HEK293 (cell line): ENCODE data around the gene INSM1.

Source experiments
- KLF1 ChIP-seq: fragments of 450-650 bp; formaldehyde crosslinking; IDR thresholded peaks from 2 replicates; pipeline ENCODE4 v1.5.1; 2016; ENCODE audit warnings: missing biosample characterization, missing genetic modification characterization
- KLF16 ChIP-seq: fragments of 450-650 bp; formaldehyde crosslinking; IDR thresholded peaks from 2 replicates; pipeline ENCODE4 v1.5.1; 2017; ENCODE audit warnings: missing biosample characterization, missing genetic modification characterization
- RBAK ChIP-seq: fragments of 450-650 bp; formaldehyde crosslinking; IDR thresholded peaks from 2 replicates; pipeline ENCODE4 v1.5.1; 2016; ENCODE audit warnings: missing biosample characterization, missing genetic modification characterization
- WT1 ChIP-seq: fragments of 450-650 bp; formaldehyde crosslinking; IDR thresholded peaks from 2 replicates; pipeline ENCODE4 v1.5.1; 2016; ENCODE audit warnings: missing biosample characterization, missing genetic modification characterization
- YY1 ChIP-seq: fragments of 450-650 bp; formaldehyde crosslinking; IDR thresholded peaks from 2 replicates; pipeline ENCODE4 v1.5.1; 2018; ENCODE audit warnings: missing biosample characterization, missing genetic modification characterization
- ZBTB1 ChIP-seq: fragments of 450-650 bp; formaldehyde crosslinking; IDR thresholded peaks from 2 replicates; pipeline ENCODE4 v1.5.1; 2016; ENCODE audit warnings: missing biosample characterization, missing genetic modification characterization
- ZNF2 ChIP-seq: fragments of 450-650 bp; formaldehyde crosslinking; IDR thresholded peaks from 2 replicates; pipeline ENCODE4 v1.5.1; 2016; ENCODE audit warnings: missing biosample characterization, missing genetic modification characterization
- ZNF239 ChIP-seq: fragments of 450-650 bp; formaldehyde crosslinking; IDR thresholded peaks from 2 replicates; pipeline ENCODE4 v1.5.1; 2016; ENCODE audit warnings: missing biosample characterization, missing genetic modification characterization
- ZNF274 ChIP-seq, 2 experiments: fragments of 200-500 bp in 1 of 2; fragments of 450-650 bp in 1 of 2; sonication (Bioruptor generic) in 1 of 2; formaldehyde crosslinking in 1 of 2; IDR thresholded peaks; 2 replicates each; pipeline versions ENCODE4 v1.5.1 to v1.6.1; 2014 to 2016; ENCODE audit warnings: borderline replicate concordance in 1 of 2, inconsistent platforms in 1 of 2, low read length in 1 of 2, missing biosample characterization in 1 of 2, missing genetic modification characterization in 1 of 2
- ZNF37A ChIP-seq: fragments of 450-650 bp; IDR thresholded peaks from 2 replicates; pipeline ENCODE4 v1.5.1; 2018; ENCODE audit warnings: missing biosample characterization, missing genetic modification characterization
- ZNF391 ChIP-seq: fragments of 450-650 bp; formaldehyde crosslinking; IDR thresholded peaks from 2 replicates; pipeline ENCODE4 v1.5.1; 2016; ENCODE audit warnings: low read depth, missing biosample characterization, missing genetic modification characterization, borderline replicate concordance
- ZNF416 ChIP-seq: fragments of 450-650 bp; formaldehyde crosslinking; IDR thresholded peaks from 2 replicates; pipeline ENCODE4 v1.5.1; 2016; ENCODE audit warnings: missing biosample characterization, missing genetic modification characterization
- ZNF530 ChIP-seq: fragments of 450-650 bp; formaldehyde crosslinking; IDR thresholded peaks from 2 replicates; pipeline ENCODE4 v1.5.1; 2016; ENCODE audit warnings: low read depth, missing biosample characterization, missing genetic modification characterization
- ZNF560 ChIP-seq: fragments of 450-650 bp; formaldehyde crosslinking; IDR thresholded peaks from 2 replicates; pipeline ENCODE4 v1.5.1; 2017; ENCODE audit warnings: missing biosample characterization, missing genetic modification characterization, borderline replicate concordance
- ZNF571 ChIP-seq: fragments of 450-650 bp; formaldehyde crosslinking; IDR thresholded peaks from 2 replicates; pipeline ENCODE4 v1.5.0; 2017; ENCODE audit warnings: missing biosample characterization, missing genetic modification characterization
- ZNF596 ChIP-seq: fragments of 450-650 bp; IDR thresholded peaks from 2 replicates; pipeline ENCODE4 v1.5.0; 2018; ENCODE audit warnings: missing biosample characterization, mild to moderate bottlenecking, missing genetic modification characterization, moderate library complexity
- ZNF629 ChIP-seq: fragments of 450-650 bp; formaldehyde crosslinking; IDR thresholded peaks from 2 replicates; pipeline ENCODE4 v1.5.1; 2017; ENCODE audit warnings: missing biosample characterization, missing genetic modification characterization
- ZNF701 ChIP-seq: fragments of 450-650 bp; formaldehyde crosslinking; IDR thresholded peaks from 2 replicates; pipeline ENCODE4 v1.5.1; 2016; ENCODE audit warnings: missing biosample characterization, missing genetic modification characterization
- ZNF747 ChIP-seq: fragments of 450-650 bp; formaldehyde crosslinking; IDR thresholded peaks from 2 replicates; pipeline ENCODE4 v1.5.1; 2016; ENCODE audit warnings: missing biosample characterization, missing genetic modification characterization
- ZNF785 ChIP-seq: fragments of 450-650 bp; formaldehyde crosslinking; IDR thresholded peaks from 2 replicates; pipeline ENCODE4 v1.5.1; 2016; ENCODE audit warnings: missing biosample characterization, missing genetic modification characterization
- ZNF837 ChIP-seq: fragments of 450-650 bp; formaldehyde crosslinking; IDR thresholded peaks from 2 replicates; pipeline ENCODE4 v1.5.1; 2016; ENCODE audit warnings: missing biosample characterization, missing genetic modification characterization
- ZSCAN30 ChIP-seq: fragments of 450-650 bp; IDR thresholded peaks from 2 replicates; pipeline ENCODE4 v1.5.1; 2018; ENCODE audit warnings: missing biosample characterization, mild to moderate bottlenecking, missing genetic modification characterization, moderate library complexity
- TF ChIP-seq, protein P1 (sequence below): fragments of 450-650 bp; formaldehyde crosslinking; IDR thresholded peaks from 2 replicates; pipeline ENCODE4 v1.5.1; 2016; ENCODE audit warnings: missing biosample characterization, missing genetic modification characterization, low read depth
- TF ChIP-seq, protein P2 (sequence below): fragments of 450-650 bp; formaldehyde crosslinking; conservative IDR thresholded peaks from 2 replicates; pipeline ENCODE4 v1.5.1; 2016; ENCODE audit warnings: low read depth, missing biosample characterization, missing genetic modification characterization
- TF ChIP-seq, protein P3 (sequence below): fragments of 450-650 bp; formaldehyde crosslinking; IDR thresholded peaks from 2 replicates; pipeline ENCODE4 v1.5.1; 2016; ENCODE audit warnings: missing biosample characterization, missing genetic modification characterization
- TF ChIP-seq, protein P4 (sequence below): fragments of 450-650 bp; formaldehyde crosslinking; IDR thresholded peaks from 2 replicates; pipeline ENCODE4 v1.5.1; 2017; ENCODE audit warnings: missing biosample characterization, mild to moderate bottlenecking, missing genetic modification characterization, moderate library complexity
- TF ChIP-seq, protein P5 (sequence below): fragments of 450-650 bp; formaldehyde crosslinking; IDR thresholded peaks from 2 replicates; pipeline ENCODE4 v1.5.1; 2016; ENCODE audit warnings: missing biosample characterization, missing genetic modification characterization
- TF ChIP-seq, protein P6 (sequence below): fragments of 450-650 bp; formaldehyde crosslinking; IDR thresholded peaks from 2 replicates; pipeline ENCODE4 v1.5.1; 2016; ENCODE audit warnings: missing biosample characterization, missing genetic modification characterization

The INSM1 gene

DNA sequence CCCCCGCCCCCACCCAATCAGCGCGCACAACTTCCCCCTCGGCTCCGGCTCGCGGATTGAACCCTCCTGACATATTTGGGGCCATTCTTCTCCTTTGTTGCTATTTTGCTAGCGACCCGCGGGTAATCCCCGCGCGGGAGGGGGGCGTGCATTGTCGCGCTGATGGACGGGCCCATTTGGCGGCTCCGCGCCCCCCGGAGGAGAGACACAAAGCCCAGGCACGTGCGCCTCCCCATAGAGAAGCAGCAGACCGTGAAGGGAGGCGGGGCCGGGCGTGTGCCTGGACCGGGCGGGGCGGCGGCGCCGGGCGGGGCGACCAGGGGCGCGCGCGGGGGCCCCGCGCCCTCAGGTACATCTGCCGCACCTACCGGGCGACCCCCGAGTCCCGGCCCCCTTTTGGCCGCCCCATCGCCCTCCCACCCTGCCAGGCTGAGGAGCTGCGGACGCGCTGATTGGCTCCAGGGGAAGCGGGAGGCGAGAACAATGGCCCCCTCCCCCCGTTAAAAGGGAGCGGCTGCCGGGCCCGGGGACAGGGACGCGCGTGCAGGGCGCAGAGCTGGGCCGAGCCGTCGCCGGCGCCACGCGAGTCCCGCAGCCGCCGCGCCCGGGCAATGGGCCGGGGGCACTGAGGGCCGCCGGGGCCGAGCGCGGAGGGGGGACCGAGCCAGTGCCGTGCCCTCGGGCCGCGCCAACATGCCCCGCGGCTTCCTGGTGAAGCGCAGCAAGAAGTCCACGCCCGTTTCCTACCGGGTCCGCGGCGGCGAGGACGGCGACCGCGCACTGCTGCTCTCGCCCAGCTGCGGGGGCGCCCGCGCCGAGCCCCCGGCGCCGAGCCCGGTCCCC is at the start of gene INSM1 (continued):
- TF ChIP-seq ZNF391 (no peak), ZNF701 (tag by site-specific recombination) (no peak), WT1 (tag by site-specific recombination) (peak; percentile 66; the same call in 1 of the 2 replicates), ZNF530 (tag by site-specific recombination) (no peak), ZNF37A (tag by site-specific recombination) (no peak), ZSCAN30 (tag by site-specific recombination) (no peak), ZNF785 (tag by site-specific recombination) (no peak), ZNF560 (no peak), ZNF596 (tag by site-specific recombination) (no peak), KLF16 (tag by site-specific recombination) (no peak), YY1 (tag by site-specific recombination) (no peak; the same call in 1 of the 2 replicates), ZNF239 (tag by site-specific recombination) (no peak), ZNF416 (tag by site-specific recombination) (0 out of 2 replicates have a peak, but pooled peaks have one; percentile 42), ZNF747 (no peak), ZNF571 (tag by site-specific recombination) (no peak), ZNF837 (tag by site-specific recombination) (no peak), ZNF629 (tag by site-specific recombination) (0 out of 2 replicates have a peak, but pooled peaks have one; percentile 20), ZBTB1 (no peak), ZNF2 (no peak), KLF1 (tag by site-specific recombination) (peak; percentile 92), ZNF274 (IDR thresholded peaks at IDR 0.05; ENCODE audit: low read length) (no peak), ZNF274 (tag by site-specific recombination; IDR thresholded peaks at IDR 0.05; ENCODE audit: borderline replicate concordance) (no peak), RBAK (tag by site-specific recombination) (no peak)
- TF ChIP-seq, protein P1, sequence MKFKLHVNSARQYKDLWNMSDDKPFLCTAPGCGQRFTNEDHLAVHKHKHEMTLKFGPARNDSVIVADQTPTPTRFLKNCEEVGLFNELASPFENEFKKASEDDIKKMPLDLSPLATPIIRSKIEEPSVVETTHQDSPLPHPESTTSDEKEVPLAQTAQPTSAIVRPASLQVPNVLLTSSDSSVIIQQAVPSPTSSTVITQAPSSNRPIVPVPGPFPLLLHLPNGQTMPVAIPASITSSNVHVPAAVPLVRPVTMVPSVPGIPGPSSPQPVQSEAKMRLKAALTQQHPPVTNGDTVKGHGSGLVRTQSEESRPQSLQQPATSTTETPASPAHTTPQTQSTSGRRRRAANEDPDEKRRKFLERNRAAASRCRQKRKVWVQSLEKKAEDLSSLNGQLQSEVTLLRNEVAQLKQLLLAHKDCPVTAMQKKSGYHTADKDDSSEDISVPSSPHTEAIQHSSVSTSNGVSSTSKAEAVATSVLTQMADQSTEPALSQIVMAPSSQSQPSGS (tag by site-specific recombination): no peak
- TF ChIP-seq, protein P2, sequence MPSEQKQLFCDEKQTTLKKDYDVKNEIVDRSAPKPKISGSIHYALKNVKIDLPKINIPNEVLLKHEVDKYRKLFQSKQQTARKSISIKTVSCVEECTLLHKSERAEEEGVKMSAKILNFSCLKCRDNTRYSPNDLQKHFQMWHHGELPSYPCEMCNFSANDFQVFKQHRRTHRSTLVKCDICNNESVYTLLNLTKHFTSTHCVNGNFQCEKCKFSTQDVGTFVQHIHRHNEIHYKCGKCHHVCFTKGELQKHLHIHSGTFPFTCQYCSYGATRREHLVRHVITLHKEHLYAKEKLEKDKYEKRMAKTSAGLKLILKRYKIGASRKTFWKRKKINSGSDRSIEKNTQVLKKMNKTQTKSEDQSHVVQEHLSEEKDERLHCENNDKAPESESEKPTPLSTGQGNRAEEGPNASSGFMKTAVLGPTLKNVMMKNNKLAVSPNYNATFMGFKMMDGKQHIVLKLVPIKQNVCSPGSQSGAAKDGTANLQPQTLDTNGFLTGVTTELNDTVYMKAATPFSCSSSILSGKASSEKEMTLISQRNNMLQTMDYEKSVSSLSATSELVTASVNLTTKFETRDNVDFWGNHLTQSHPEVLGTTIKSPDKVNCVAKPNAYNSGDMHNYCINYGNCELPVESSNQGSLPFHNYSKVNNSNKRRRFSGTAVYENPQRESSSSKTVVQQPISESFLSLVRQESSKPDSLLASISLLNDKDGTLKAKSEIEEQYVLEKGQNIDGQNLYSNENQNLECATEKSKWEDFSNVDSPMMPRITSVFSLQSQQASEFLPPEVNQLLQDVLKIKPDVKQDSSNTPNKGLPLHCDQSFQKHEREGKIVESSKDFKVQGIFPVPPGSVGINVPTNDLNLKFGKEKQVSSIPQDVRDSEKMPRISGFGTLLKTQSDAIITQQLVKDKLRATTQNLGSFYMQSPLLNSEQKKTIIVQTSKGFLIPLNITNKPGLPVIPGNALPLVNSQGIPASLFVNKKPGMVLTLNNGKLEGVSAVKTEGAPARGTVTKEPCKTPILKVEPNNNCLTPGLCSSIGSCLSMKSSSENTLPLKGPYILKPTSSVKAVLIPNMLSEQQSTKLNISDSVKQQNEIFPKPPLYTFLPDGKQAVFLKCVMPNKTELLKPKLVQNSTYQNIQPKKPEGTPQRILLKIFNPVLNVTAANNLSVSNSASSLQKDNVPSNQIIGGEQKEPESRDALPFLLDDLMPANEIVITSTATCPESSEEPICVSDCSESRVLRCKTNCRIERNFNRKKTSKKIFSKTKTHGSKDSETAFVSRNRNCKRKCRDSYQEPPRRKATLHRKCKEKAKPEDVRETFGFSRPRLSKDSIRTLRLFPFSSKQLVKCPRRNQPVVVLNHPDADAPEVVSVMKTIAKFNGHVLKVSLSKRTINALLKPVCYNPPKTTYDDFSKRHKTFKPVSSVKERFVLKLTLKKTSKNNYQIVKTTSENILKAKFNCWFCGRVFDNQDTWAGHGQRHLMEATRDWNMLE (tag by site-specific recombination): no peak
- TF ChIP-seq, protein P3, sequence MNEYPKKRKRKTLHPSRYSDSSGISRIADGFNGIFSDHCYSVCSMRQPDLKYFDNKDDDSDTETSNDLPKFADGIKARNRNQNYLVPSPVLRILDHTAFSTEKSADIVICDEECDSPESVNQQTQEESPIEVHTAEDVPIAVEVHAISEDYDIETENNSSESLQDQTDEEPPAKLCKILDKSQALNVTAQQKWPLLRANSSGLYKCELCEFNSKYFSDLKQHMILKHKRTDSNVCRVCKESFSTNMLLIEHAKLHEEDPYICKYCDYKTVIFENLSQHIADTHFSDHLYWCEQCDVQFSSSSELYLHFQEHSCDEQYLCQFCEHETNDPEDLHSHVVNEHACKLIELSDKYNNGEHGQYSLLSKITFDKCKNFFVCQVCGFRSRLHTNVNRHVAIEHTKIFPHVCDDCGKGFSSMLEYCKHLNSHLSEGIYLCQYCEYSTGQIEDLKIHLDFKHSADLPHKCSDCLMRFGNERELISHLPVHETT: no peak
- TF ChIP-seq, protein P4, sequence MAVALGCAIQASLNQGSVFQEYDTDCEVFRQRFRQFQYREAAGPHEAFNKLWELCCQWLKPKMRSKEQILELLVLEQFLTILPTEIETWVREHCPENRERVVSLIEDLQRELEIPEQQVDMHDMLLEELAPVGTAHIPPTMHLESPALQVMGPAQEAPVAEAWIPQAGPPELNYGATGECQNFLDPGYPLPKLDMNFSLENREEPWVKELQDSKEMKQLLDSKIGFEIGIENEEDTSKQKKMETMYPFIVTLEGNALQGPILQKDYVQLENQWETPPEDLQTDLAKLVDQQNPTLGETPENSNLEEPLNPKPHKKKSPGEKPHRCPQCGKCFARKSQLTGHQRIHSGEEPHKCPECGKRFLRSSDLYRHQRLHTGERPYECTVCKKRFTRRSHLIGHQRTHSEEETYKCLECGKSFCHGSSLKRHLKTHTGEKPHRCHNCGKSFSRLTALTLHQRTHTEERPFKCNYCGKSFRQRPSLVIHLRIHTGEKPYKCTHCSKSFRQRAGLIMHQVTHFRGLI (tag by site-specific recombination): no peak
- TF ChIP-seq, protein P5, sequence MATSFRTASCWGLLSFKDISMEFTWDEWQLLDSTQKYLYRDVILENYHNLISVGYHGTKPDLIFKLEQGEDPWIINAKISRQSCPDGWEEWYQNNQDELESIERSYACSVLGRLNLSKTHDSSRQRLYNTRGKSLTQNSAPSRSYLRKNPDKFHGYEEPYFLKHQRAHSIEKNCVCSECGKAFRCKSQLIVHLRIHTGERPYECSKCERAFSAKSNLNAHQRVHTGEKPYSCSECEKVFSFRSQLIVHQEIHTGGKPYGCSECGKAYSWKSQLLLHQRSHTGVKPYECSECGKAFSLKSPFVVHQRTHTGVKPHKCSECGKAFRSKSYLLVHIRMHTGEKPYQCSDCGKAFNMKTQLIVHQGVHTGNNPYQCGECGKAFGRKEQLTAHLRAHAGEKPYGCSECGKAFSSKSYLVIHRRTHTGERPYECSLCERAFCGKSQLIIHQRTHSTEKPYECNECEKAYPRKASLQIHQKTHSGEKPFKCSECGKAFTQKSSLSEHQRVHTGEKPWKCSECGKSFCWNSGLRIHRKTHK (tag by site-specific recombination): no peak
- TF ChIP-seq, protein P6, sequence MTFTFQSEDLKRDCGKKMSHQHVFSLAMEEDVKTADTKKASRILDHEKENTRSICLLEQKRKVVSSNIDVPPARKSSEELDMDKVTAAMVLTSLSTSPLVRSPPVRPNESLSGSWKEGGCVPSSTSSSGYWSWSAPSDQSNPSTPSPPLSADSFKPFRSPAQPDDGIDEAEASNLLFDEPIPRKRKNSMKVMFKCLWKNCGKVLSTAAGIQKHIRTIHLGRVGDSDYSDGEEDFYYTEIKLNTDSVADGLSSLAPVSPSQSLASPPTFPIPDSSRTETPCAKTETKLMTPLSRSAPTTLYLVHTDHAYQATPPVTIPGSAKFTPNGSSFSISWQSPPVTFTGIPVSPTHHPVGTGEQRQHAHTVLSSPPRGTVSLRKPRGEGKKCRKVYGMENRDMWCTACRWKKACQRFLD (tag by site-specific recombination): no peak
